ENCODE data around the gene IL5RA.

DNA sequence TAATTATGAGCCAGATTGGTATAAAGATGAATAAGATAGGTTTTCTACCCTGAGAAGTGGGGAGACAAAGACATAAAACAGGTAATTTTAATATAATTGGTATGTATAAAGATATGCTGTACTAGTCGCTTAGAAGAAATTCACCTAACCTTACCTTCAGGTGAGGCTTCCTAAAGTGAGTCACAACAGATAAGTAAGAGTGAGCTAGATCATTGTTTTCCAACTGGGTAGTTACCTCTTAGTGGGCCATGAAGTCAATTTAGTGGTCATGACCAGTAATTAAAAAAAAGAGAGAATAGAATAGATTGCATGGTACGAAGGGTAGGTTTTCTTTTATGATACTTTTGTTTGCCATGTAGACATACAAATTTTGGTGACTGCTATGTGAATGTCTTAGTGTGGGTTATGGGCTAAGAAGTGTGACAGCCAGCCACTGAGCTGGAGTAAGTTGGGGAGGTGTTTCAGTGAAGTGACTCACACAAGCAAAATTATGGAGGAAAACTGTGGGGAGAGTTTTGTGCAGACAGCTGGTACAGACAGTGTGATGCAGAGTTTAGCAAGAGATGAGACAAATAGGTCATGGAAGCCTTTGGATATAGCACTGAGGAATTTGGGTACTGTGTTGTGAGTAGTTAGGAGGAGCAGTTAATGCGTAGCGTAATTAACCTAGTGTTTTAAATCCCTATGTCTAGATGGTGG, 24.7 kb upstream of the IL5RA start:
- TF ChIP-seq, protein P1, sequence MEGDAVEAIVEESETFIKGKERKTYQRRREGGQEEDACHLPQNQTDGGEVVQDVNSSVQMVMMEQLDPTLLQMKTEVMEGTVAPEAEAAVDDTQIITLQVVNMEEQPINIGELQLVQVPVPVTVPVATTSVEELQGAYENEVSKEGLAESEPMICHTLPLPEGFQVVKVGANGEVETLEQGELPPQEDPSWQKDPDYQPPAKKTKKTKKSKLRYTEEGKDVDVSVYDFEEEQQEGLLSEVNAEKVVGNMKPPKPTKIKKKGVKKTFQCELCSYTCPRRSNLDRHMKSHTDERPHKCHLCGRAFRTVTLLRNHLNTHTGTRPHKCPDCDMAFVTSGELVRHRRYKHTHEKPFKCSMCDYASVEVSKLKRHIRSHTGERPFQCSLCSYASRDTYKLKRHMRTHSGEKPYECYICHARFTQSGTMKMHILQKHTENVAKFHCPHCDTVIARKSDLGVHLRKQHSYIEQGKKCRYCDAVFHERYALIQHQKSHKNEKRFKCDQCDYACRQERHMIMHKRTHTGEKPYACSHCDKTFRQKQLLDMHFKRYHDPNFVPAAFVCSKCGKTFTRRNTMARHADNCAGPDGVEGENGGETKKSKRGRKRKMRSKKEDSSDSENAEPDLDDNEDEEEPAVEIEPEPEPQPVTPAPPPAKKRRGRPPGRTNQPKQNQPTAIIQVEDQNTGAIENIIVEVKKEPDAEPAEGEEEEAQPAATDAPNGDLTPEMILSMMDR (IDR thresholded peaks at IDR 0.05) = no peak
- TF ChIP-seq POLR2A (IDR thresholded peaks at IDR 0.05) (no peak), POLR2AphosphoS5 (IDR thresholded peaks at IDR 0.05) (no peak)

All from sigmoid colon (tissue), 4 donors.